Activated B cell treated with CpG ODN at 0.5 μM for 24 hours (primary cell): Measurements from ENCODE around the gene HMGB1. TPM values are rescaled to one million over a fixed set of nuclear protein-coding genes. Genes with fewer than 3 reads are reported as not detected.
A peak's percentile ranks its signal among the peaks of the same experiment; 100 is the strongest.
"Not testable (repeated sequence)": the region's sequence is repeated elsewhere in the genome, so short reads cannot be mapped to it uniquely, and the experiment has no call there.

Source experiments
- ATAC-seq: fragments of 200-7000 bp; cut with Tn5 transposase; one replicate; pipeline ENCODE4 v1.10.0; 2021; ENCODE audit warnings: low read depth, mild to moderate bottlenecking, moderate library complexity
- CTCF ChIA-PET: fragments of 350-600 bp; sonication (Branson Sonifier 250); formaldehyde crosslinking; loops from one replicate; lab custom pipeline; 2021; ENCODE audit warnings: antibody characterized with exemption; lab: Charles Lee
- POLR2A ChIA-PET: fragments of 350-600 bp; sonication (Branson Sonifier 250); formaldehyde crosslinking; loops from one replicate; lab custom pipeline; 2021; ENCODE audit warnings: antibody characterized with exemption; lab: Charles Lee
- DNase-seq: peaks from one replicate; pipeline ENCODE4 v3.0.0; 2022
- H3K27ac Mint-ChIP-seq: one replicate; pipeline ENCODE4 v1.8.0; 2020; ENCODE audit warnings: mixed read lengths
- H3K27me3 Mint-ChIP-seq: one replicate; pipeline ENCODE4 v1.8.0; 2021; ENCODE audit warnings: mixed read lengths
- H3K36me3 Mint-ChIP-seq: one replicate; pipeline ENCODE4 v1.8.0; 2021; ENCODE audit warnings: low read depth, mixed read lengths
- H3K4me1 Mint-ChIP-seq: one replicate; pipeline ENCODE4 v1.8.0; 2021; ENCODE audit warnings: mixed read lengths
- H3K4me3 Mint-ChIP-seq: one replicate; pipeline ENCODE4 v1.8.0; 2020; ENCODE audit warnings: mild to moderate bottlenecking, mixed read lengths
- H3K9me3 Mint-ChIP-seq: one replicate; pipeline ENCODE4 v1.8.0; 2020; ENCODE audit warnings: mixed read lengths
- intact Hi-C: fragments of 100-400 bp; cut with micrococcal nuclease; formaldehyde crosslinking; loops from one replicate; pipeline ENCODE4 v1.15.1; 2024
- total RNA-seq: library from RNA; stranded (reverse); gene quantifications from 2 replicates; pipeline ENCODE4 v1.2.3, GENCODE V29; 2022
- TF ChIP-seq, protein P1 (sequence below): fragments of 200-600 bp; IDR thresholded peaks from one replicate; pipeline ENCODE4 v1.8.0; 2022; ENCODE audit warnings: antibody characterized with exemption, mild to moderate bottlenecking

HMGB1 gene
- total RNA-seq, 1 donor from 2014 or later: 338 TPM

- Mint-ChIP-seq H3K4me1 (peaks cover 46% of the 10 kb centered on the region), H3K27me3 (no peaks in the 10 kb centered on the region), H3K27ac (peak overlapping the region; percentile 31), H3K36me3 (peaks cover 28% of the 10 kb centered on the region), H3K4me3 (no peak overlapping the region), H3K9me3 (no peaks in the 10 kb centered on the region)
- intact Hi-C loops: no loop called here
- no peak for ATAC-seq
- ChIA-PET CTCF (interaction anchor here (0.9 to 1.4 kb wide), 2 partner anchors 47 to 323 kb away, joined by 3 to 5 read pairs; no protein-coding TSS in a partner anchor), POLR2A (interaction anchor here (0.7 to 1.7 kb wide), 6 partner anchors 9 to 37 kb away, joined by 3 to 10 read pairs (median 6); no protein-coding TSS in a partner anchor)
- no peak for DNase-seq
- TF ChIP-seq, protein P1, sequence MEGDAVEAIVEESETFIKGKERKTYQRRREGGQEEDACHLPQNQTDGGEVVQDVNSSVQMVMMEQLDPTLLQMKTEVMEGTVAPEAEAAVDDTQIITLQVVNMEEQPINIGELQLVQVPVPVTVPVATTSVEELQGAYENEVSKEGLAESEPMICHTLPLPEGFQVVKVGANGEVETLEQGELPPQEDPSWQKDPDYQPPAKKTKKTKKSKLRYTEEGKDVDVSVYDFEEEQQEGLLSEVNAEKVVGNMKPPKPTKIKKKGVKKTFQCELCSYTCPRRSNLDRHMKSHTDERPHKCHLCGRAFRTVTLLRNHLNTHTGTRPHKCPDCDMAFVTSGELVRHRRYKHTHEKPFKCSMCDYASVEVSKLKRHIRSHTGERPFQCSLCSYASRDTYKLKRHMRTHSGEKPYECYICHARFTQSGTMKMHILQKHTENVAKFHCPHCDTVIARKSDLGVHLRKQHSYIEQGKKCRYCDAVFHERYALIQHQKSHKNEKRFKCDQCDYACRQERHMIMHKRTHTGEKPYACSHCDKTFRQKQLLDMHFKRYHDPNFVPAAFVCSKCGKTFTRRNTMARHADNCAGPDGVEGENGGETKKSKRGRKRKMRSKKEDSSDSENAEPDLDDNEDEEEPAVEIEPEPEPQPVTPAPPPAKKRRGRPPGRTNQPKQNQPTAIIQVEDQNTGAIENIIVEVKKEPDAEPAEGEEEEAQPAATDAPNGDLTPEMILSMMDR: no peak
These were observed 10.7 kb downstream of the HMGB1 start for GRCh38 chr13:30454991-30455390.

GRCh38 chr13:30453727-30454126, 12.0 kb downstream of the HMGB1 start:
- H3K27me3 Mint-ChIP-seq: no peaks in the 10 kb centered on the region
- peak overlapping the region; percentile 46 for H3K27ac Mint-ChIP-seq
- no peaks in the 10 kb centered on the region for H3K9me3 Mint-ChIP-seq
- H3K4me3 Mint-ChIP-seq: no peak overlapping the region
- TF ChIP-seq, protein P1: no peak
- H3K36me3 Mint-ChIP-seq: peaks cover 18% of the 10 kb centered on the region
- DNase-seq: no peak
- H3K4me1 Mint-ChIP-seq: peaks cover 39% of the 10 kb centered on the region
- intact Hi-C loops: loop anchor here (1.0 kb wide), 1 partner anchor 9 kb away; no protein-coding TSS in a partner anchor
- POLR2A ChIA-PET: interaction anchor here (0.7 to 2.9 kb wide), 5 partner anchors 10 to 155 kb away, joined by 5 to 9 read pairs (median 6); partner anchors contain the start of gene UBE2L5
- CTCF ChIA-PET: interaction anchor here (0.8 to 2.3 kb wide), 4 partner anchors 24 to 321 kb away, joined by 3 to 5 read pairs (median 4); no protein-coding TSS in a partner anchor
- peak; percentile 54 for ATAC-seq

DNA sequence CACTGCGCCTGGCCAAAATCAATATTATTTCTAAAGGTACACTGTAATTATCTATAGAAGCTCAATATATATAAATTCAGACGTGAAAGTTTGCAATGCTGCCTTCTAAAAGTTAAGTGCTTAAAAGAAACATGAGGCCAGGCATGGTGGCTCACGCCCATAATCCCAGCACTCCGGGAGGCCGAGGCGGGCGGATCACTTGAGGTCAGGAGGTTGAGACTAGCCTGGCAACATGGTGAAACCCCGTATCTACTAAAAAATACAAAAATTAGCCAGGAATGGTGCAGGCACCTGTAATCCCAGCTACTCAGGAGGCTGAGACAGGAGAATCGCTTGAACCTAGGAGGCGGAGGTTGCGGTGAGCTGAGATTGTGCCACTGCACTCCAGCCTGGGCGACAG, 14.3 kb downstream of the HMGB1 start:
- ATAC-seq, H3K4me3 Mint-ChIP-seq, H3K27me3 Mint-ChIP-seq, H3K9me3 Mint-ChIP-seq, intact Hi-C loops, H3K36me3 Mint-ChIP-seq, H3K27ac Mint-ChIP-seq, DNase-seq: not testable (repeated sequence)
- peaks cover 40% of the 10 kb centered on the region for H3K4me1 Mint-ChIP-seq
- POLR2A ChIA-PET: interaction anchor here (1.0 to 1.5 kb wide), 2 partner anchors 35 to 57 kb away, joined by 3 to 4 read pairs; no protein-coding TSS in a partner anchor
- CTCF ChIA-PET: interaction anchor here (1.1 to 2.3 kb wide), 2 partner anchors 11 to 45 kb away, joined by 3 to 5 read pairs; no protein-coding TSS in a partner anchor

DNA sequence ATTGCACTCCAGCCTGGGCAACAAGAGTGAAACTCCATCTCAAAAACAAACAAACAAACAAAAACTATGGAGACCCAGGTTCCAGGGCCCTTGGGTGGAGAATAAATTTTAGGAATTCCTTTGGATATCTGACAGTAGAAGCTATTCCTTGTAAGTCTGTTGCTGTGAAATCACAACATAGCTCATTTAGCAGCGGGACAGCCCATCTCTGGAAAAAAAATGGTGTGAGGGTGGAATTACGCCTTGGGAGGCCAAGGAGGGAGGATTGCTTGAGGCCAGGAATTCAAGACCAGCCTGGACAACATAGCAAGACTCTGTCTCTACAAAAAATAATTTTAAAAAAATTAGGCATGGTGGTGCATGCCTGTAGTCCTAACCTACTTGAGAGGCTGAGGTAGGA, 15.7 kb downstream of the HMGB1 start:
- no peak for DNase-seq

DNA sequence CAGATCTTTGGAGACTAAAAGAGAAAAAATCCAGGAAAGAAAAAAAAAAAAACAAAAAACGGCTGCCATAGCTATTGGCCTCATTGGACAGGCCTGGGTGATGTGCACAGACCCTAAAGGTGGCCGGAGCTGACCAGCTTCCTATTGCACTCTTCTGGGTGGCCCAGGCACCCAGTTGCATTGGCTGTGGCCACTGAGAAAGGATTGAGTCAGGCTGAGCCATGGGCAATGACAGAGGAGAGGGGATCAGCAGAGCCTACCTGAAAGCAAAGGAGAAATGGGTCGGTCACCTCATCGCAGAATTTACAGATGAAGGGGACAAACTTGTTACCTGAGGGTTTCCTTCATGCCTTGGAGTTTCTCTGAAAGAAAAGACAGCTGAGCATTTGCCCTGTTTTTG, 17.3 kb downstream of the HMGB1 start:
- POLR2A ChIA-PET: interaction anchor here (0.5 to 1.6 kb wide), 10 partner anchors 9 to 77 kb away, joined by 3 to 7 read pairs (median 4); partner anchors contain the start of gene UBE2L5
- H3K27ac Mint-ChIP-seq: peak overlapping the region; percentile 68
- TF ChIP-seq, protein P1: no peak
- H3K36me3 Mint-ChIP-seq: peaks cover 2% of the 10 kb centered on the region
- no peak overlapping the region for H3K4me3 Mint-ChIP-seq
- H3K9me3 Mint-ChIP-seq: no peaks in the 10 kb centered on the region
- intact Hi-C loops: no loop called here
- DNase-seq (no peak), ATAC-seq (no peak)
- CTCF ChIA-PET: interaction anchor here (0.8 to 1.0 kb wide), 3 partner anchors 8 to 42 kb away, joined by 3 read pairs; no protein-coding TSS in a partner anchor
- peaks cover 49% of the 10 kb centered on the region for H3K4me1 Mint-ChIP-seq
- H3K27me3 Mint-ChIP-seq: no peaks in the 10 kb centered on the region

More for the DNA sequence above, 15.7 kb downstream of the HMGB1 start:
- Mint-ChIP-seq H3K36me3 (peaks cover 2% of the 10 kb centered on the region), H3K9me3 (no peaks in the 10 kb centered on the region), H3K4me3 (no peak overlapping the region), H3K27me3 (no peaks in the 10 kb centered on the region), H3K4me1 (peaks cover 43% of the 10 kb centered on the region), H3K27ac (no peak overlapping the region)
- TF ChIP-seq, protein P1: no peak
- ATAC-seq: no peak
- intact Hi-C loops: no loop called here
- POLR2A ChIA-PET: interaction anchor here (0.7 to 1.4 kb wide), 2 partner anchors 56 to 76 kb away, joined by 3 read pairs; no protein-coding TSS in a partner anchor
- CTCF ChIA-PET: no interaction called here
